ENCODE measurements around the gene NELFB.

- TF ChIP-seq REST (IDR thresholded peaks at IDR 0.05) (no peak), NR2F2 (IDR thresholded peaks at IDR 0.05) (no peak)
Measured at GRCh38 chr9:137262909-137263285, 7.8 kb downstream of the NELFB start.
